HepG2 (cell line): Measurements from ENCODE around the gene TIAM1. TPM values are rescaled to one million over a fixed set of nuclear protein-coding genes. Genes with fewer than 3 reads are reported as not detected.

ENCODE experiments used
- ATAC-seq: fragments of 200-7000 bp; cut with Tn5 transposase; 3 replicates; pipeline ENCODE4 v1.9.1; 2020; ENCODE audit warnings: mild to moderate bottlenecking, moderate library complexity
- BruUV-seq: library from RNA; stranded (reverse); fragments of 400-500 nt; replicated peaks from 2 replicates; lab custom pipeline; 2021; lab: Mats Ljungman, UMichigan
- CTCF ChIA-PET: fragments of 300-600 bp; formaldehyde crosslinking; extraction: SDS; loops from one replicate; lab custom pipeline; 2021; ENCODE audit warnings: low total read pairs, inconsistent platforms, low intra/inter-chr PET ratio; lab: Yijun Ruan, JAX
- POLR2A ChIA-PET: fragments of 350-600 bp; sonication (Branson Sonifier 250); formaldehyde crosslinking; loops from one replicate; lab custom pipeline; 2020; ENCODE audit warnings: antibody characterized with exemption, inconsistent platforms; lab: Yijun Ruan, JAX
- DNase-seq: peaks from one replicate; pipeline ENCODE4 v3.0.0-alpha.2; 2015; ENCODE audit warnings: low spot score
- FAIRE-seq: peaks from 3 replicates; lab custom pipeline; 2011; peaks lifted over from hg19 to GRCh38; lab: Jason Lieb, UNC
- H2AFZ ChIP-seq: one replicate; pipeline ENCODE4 v1.6.1; 2011; ENCODE audit warnings: low read length, inconsistent platforms
- H3K27ac ChIP-seq: fragments of 300-600 bp; 3 replicates; pipeline ENCODE4 v1.8.0; 2011; ENCODE audit warnings: mixed run types, mild to moderate bottlenecking, mixed read lengths, low read length, inconsistent platforms; ENCODE audit not compliant: insufficient read depth; ENCODE audit errors: extremely low read length
- H3K27me3 ChIP-seq, 2 experiments: fragments of 200-600 bp in 1 of 2; 2 replicates in 1 of 2; 3 replicates in 1 of 2; pipeline versions ENCODE4 v1.6.0 to v1.8.0; 2011; ENCODE audit warnings: low read length in 2 of 2, mild to moderate bottlenecking in 2 of 2, moderate library complexity in 2 of 2, inconsistent platforms in 1 of 2; ENCODE audit not compliant: insufficient read depth in 2 of 2, control insufficient read depth in 1 of 2
- H3K36me3 ChIP-seq, 2 experiments: fragments of 200-600 bp in 1 of 2; replicated peaks in 1 of 2; 2 replicates in 1 of 2; 3 replicates in 1 of 2; pipeline versions ENCODE4 v1.5.1 to v1.8.0; 2011; ENCODE audit warnings: low read length in 2 of 2, inconsistent platforms in 1 of 2; ENCODE audit not compliant: insufficient read depth in 2 of 2, control insufficient read depth in 1 of 2
- H3K4me1 ChIP-seq: 2 replicates; pipeline ENCODE4 v1.5.1; 2012; ENCODE audit warnings: low read length, inconsistent platforms; ENCODE audit not compliant: insufficient read depth
- H3K4me2 ChIP-seq: 2 replicates; pipeline ENCODE4 v1.6.0; 2011; ENCODE audit warnings: low read depth, low read length, inconsistent platforms
- H3K4me3 ChIP-seq, 3 experiments: fragments of 200-600 bp in 1 of 3; sonication (generic), shearing (Covaris generic) in 1 of 3; replicated peaks in 1 of 3; 2 replicates each; pipeline ENCODE4 v1.5.1; 2011 to 2016; ENCODE audit warnings: low read length in 3 of 3, inconsistent platforms in 2 of 3, low read depth in 2 of 3, mild to moderate bottlenecking in 2 of 3, control low read depth in 1 of 3, mixed read lengths in 1 of 3; ENCODE audit not compliant: insufficient read depth in 1 of 3
- H3K79me2 ChIP-seq: one replicate; pipeline ENCODE4 v1.6.1; 2011; ENCODE audit warnings: low read length, inconsistent platforms; ENCODE audit not compliant: insufficient read depth
- H3K9ac ChIP-seq: 2 replicates; pipeline ENCODE4 v1.6.0; 2011; ENCODE audit warnings: mild to moderate bottlenecking, low read depth, low read length, inconsistent platforms; ENCODE audit not compliant: insufficient read depth
- H3K9me3 ChIP-seq: 2 replicates; pipeline ENCODE4 v1.5.1; 2012; ENCODE audit warnings: mild to moderate bottlenecking, low read length
- H4K20me1 ChIP-seq: 2 replicates; pipeline ENCODE4 v1.6.0; 2011; ENCODE audit warnings: inconsistent platforms, mild to moderate bottlenecking, low read length, moderate library complexity; ENCODE audit not compliant: insufficient read depth
- CREM ChIP-seq, 2 experiments: sonication (generic) in 1 of 2; formaldehyde crosslinking in 1 of 2; IDR thresholded peaks; 2 replicates each; pipeline versions ENCODE4 v1.4.0 to v1.6.1; 2016 to 2020; ENCODE audit warnings: antibody characterized with exemption in 1 of 2, mild to moderate bottlenecking in 1 of 2, missing genetic modification reagents in 1 of 2
- NCOA2 ChIP-seq: sonication (generic); formaldehyde crosslinking; IDR thresholded peaks from 2 replicates; pipeline ENCODE4 v1.8.0; 2022; ENCODE audit warnings: inconsistent platforms
- RFXANK ChIP-seq: IDR thresholded peaks from 2 replicates; pipeline ENCODE4 v1.6.1; 2016
- TRAFD1 ChIP-seq: sonication (generic); formaldehyde crosslinking; IDR thresholded peaks from 2 replicates; pipeline ENCODE4 v1.5.1; 2020; ENCODE audit warnings: missing genetic modification reagents, mild to moderate bottlenecking, borderline replicate concordance
- U2AF1 ChIP-seq: fragments of 200-400 bp; formaldehyde crosslinking; optimal IDR thresholded peaks from 2 replicates; pipeline ENCODE3; 2017; ENCODE audit warnings: mild to moderate bottlenecking, low read depth, low read length
- ZNF672 ChIP-seq: sonication (generic); formaldehyde crosslinking; IDR thresholded peaks from 2 replicates; pipeline ENCODE4 v1.8.1; 2022; ENCODE audit warnings: missing genetic modification reagents
- WGBS: methylation state at CpG from one replicate; pipeline ENCODE4 v1.1.6; 2017; ENCODE audit warnings: low lambda C conversion rate; 5-methylcytosine and 5-hydroxymethylcytosine counted together
- in situ Hi-C: cut with HindIII; loops from 2 replicates; pipeline ENCODE4 v1.10.0; 2017; ENCODE audit warnings: low pct_unique_long_range_greater_than_20kb; ENCODE audit not compliant: extremely low pct_ligation_motif_present
- intact Hi-C: fragments of 100-400 bp; cut with micrococcal nuclease; formaldehyde crosslinking; loops from one replicate; pipeline ENCODE4 v1.10.0; 2022; ENCODE audit not compliant: unreplicated experiment
- polyA plus RNA-seq, 8 experiments: library from polyadenylated mRNA; depleted of rRNA in 3 of 8; stranded (reverse) in 7 of 8; unstranded in 1 of 8; fragments of >200 nt; fragmentation: Illumina TruSeq in 4 of 8; extraction: Trizol in 4 of 8; gene quantifications; 2 replicates each; pipeline versions ENCODE4 v1.2.1 to v1.2.3, GENCODE V29; 2011 to 2016; ENCODE audit warnings: low read depth in 4 of 8, missing spikeins in 1 of 8, mixed read lengths in 1 of 8; ENCODE audit not compliant: insufficient read depth in 1 of 8
- total RNA-seq, 5 experiments: library from RNA; depleted of rRNA; stranded (reverse); fragments of >200 nt; fragmentation: Illumina TruSeq; extraction: Trizol; gene quantifications; 2 replicates each; pipeline ENCODE4 v1.2.3, GENCODE V29; 2016; ENCODE audit warnings: low read depth in 1 of 5

Gene TIAM1
- total and polyA plus RNA-seq, 2 of the 13 experiments (the other 11 are each of a cell fraction or from before 2014, with no cell fraction given) = 0.13 to 0.24 TPM

- in situ Hi-C loops (no loop called here), intact Hi-C loops (no loop called here)
- Histone ChIP-seq H3K9ac (no peak overlapping the region), H2AFZ (no peak overlapping the region), H3K27ac (no peak overlapping the region), H3K4me3 (no peak overlapping the region), H3K4me2 (no peak overlapping the region), H3K27me3 (no peaks in the 10 kb centered on the region), H3K36me3 (no peaks in the 10 kb centered on the region), H4K20me1 (no peaks in the 10 kb centered on the region), H3K79me2 (no peaks in the 10 kb centered on the region), H3K9me3 (no peaks in the 10 kb centered on the region), H3K4me1 (no peaks in the 10 kb centered on the region)
- no peak for DNase-seq
- no peak for FAIRE-seq
- no peak for ATAC-seq
- WGBS = 37% methylated on average over 2 of the region's 2 CpGs
- ChIA-PET POLR2A (no interaction called here), CTCF (no interaction called here)
- TF ChIP-seq NCOA2 (CRISPR knock-in tag) (no peak), RFXANK (CRISPR knock-in tag) (no peak), CREM (IDR thresholded peaks at IDR 0.05) (no peak), CREM (CRISPR knock-in tag; IDR thresholded peaks at IDR 0.05) (no peak), ZNF672 (CRISPR knock-in tag) (no peak), TRAFD1 (no peak)
- BruUV-seq = no TSS peak
Observed at GRCh38 chr21:31255896-31256295, 88.2 kb downstream of the TIAM1 start.

- POLR2A ChIA-PET = no interaction called here
- CTCF ChIA-PET = no interaction called here
Observed at GRCh38 chr21:31255036-31255435, 89.0 kb downstream of the TIAM1 start.

More at GRCh38 chr21:31255036-31255435, 89.0 kb downstream of the TIAM1 start:
- Histone ChIP-seq H2AFZ (no peak overlapping the region), H3K36me3 (no peaks in the 10 kb centered on the region), H4K20me1 (no peaks in the 10 kb centered on the region), H3K27me3 (no peaks in the 10 kb centered on the region; a peak in 1 of 5 replicates), H3K9ac (no peak overlapping the region), H3K9me3 (no peaks in the 10 kb centered on the region), H3K4me3 (no peak overlapping the region), H3K4me2 (no peak overlapping the region), H3K4me1 (no peaks in the 10 kb centered on the region), H3K79me2 (no peaks in the 10 kb centered on the region), H3K27ac (no peak overlapping the region)
- WGBS = 42% methylated on average over 3 of the region's 4 CpGs
- TF ChIP-seq U2AF1 = no peak
- in situ Hi-C loops (no loop called here), intact Hi-C loops (no loop called here)
- no peak for ATAC-seq
- DNase-seq = no peak
- BruUV-seq = no TSS peak
- no peak for FAIRE-seq
